ENCODE results near the gene LY9.
"Not testable (repeated sequence)": the region's sequence is repeated elsewhere in the genome, so short reads cannot be mapped to it uniquely, and the experiment has no call there.

The LY9 gene

GRCh38 chr1:160774886-160775719, 20.9 kb upstream of the LY9 start:
- no peak for DNase-seq

GRCh38 chr1:160776178-160776577, 19.8 kb upstream of the LY9 start:
- DNase-seq = no peak

GRCh38 chr1:160777486-160778089, 18.4 kb upstream of the LY9 start:
- DNase-seq = peak; percentile 52

- DNase-seq = no peak
These were observed 17.0 kb upstream of the LY9 start for GRCh38 chr1:160778976-160779375.

GRCh38 chr1:160779626-160780397, 16.2 kb upstream of the LY9 start:
- DNase-seq = peak; percentile 57

- DNase-seq = no peak
These were observed 15.6 kb upstream of the LY9 start for GRCh38 chr1:160780398-160780755.

- DNase-seq = no peak
These were observed 14.7 kb upstream of the LY9 start for GRCh38 chr1:160781186-160781766.

- peak; percentile 79 for DNase-seq
These were observed 13.9 kb upstream of the LY9 start for GRCh38 chr1:160781914-160782689.

GRCh38 chr1:160782988-160783765, 12.8 kb upstream of the LY9 start:
- DNase-seq = not testable (repeated sequence)

GRCh38 chr1:160789051-160789701, 6.8 kb upstream of the LY9 start:
- no peak for DNase-seq

GRCh38 chr1:160789702-160790611, 6.0 kb upstream of the LY9 start:
- DNase-seq = peak; percentile 85

GRCh38 chr1:160794376-160794775, 1.6 kb upstream of the LY9 start:
- DNase-seq = peak; percentile 39

GRCh38 chr1:160797271-160797709, 1.3 kb downstream of the LY9 start:
- DNase-seq = no peak

- no peak for DNase-seq
These were observed 1.9 kb downstream of the LY9 start for GRCh38 chr1:160797861-160798273.

- DNase-seq = no peak
These were observed 2.5 kb downstream of the LY9 start for GRCh38 chr1:160798439-160798838.

- no peak for DNase-seq
These were observed 3.7 kb downstream of the LY9 start for GRCh38 chr1:160799641-160800040.

- no peak for DNase-seq
These were observed 4.2 kb downstream of the LY9 start for GRCh38 chr1:160800142-160800541.

GRCh38 chr1:160800645-160801408, 4.9 kb downstream of the LY9 start:
- DNase-seq = no peak

All from suppressor macrophage treated with lipopolysaccharide for 4 hours (primary cell).